GM18870 (cell line): Measurements from ENCODE around the gene FRMD4A.
"Not testable (repeated sequence)": the region's sequence is repeated elsewhere in the genome, so short reads cannot be mapped to it uniquely, and the experiment has no call there.

Source experiments
- ATAC-seq: cut with Tn5 transposase; IDR thresholded peaks from one replicate; pipeline ENCODE4 v1.9.1; 2021; ENCODE audit warnings: moderate library complexity; ENCODE audit not compliant: unreplicated experiment

Gene FRMD4A

GRCh38 chr10:13924040-13924725 is 406.5 kb downstream of the FRMD4A start:
- ATAC-seq: no peak

DNA sequence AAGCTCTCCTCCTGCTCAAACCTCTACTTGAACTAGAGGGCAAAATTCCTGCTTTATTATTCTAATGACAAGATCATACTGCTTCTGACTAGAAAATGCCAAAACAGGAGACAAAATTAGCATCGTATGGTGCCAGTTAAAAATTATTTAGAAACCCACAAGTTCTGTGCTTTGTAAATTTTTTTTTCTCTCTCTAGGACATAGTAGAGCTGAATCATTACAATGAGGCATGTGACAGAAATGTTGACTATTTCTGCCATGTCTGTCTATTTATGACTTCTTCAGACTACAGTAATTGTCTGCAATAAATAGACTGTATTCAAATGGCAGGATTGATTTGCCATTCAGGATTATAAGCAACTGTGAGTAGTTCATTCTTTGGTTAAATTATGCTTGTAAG is 408.1 kb downstream of the FRMD4A start:
- no peak for ATAC-seq

GRCh38 chr10:13921941-13922340 is 408.8 kb downstream of the FRMD4A start:
- ATAC-seq: no peak

DNA sequence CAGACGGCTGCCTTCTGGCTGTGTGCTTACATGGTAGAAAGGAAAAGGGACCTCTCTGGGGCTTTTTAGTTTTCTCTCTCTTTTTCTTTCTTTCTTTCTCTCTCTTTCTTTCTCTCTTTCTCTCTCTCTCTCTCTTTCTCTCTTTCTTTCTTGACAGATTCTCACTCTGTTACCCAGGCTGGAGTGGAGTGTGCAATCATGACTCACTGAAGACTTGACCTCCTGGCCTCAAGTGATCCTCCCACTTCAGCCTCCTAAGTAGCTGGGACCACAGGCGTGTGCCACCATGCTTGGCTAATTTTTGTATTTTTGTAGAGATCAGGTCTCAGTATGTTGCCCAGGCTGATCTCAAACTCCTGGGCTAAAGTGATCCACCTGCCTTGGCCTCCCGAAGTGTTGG is 409.6 kb downstream of the FRMD4A start:
- ATAC-seq: not testable (repeated sequence)

- no peak for ATAC-seq
Measured at GRCh38 chr10:13920465-13920864, 410.3 kb downstream of the FRMD4A start.

DNA sequence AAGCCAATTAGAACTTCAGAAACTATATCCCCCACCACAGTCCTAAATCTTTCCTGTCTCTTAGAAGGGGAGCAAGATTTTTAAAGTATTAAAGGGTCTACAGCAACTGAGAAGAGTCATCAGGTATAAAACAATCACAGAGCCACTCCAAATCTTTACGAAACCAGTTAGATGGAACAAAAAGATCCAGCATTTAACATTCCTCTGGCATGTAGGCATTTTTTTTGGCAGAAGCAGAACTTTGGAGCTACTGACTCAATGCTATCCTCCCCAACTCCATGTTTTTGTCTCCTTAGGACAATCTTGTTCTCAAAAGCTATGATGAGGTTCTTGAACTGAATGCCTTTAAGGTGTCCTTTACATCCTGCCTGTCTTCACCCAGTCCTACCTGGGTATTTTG is 410.7 kb downstream of the FRMD4A start:
- ATAC-seq: no peak

DNA sequence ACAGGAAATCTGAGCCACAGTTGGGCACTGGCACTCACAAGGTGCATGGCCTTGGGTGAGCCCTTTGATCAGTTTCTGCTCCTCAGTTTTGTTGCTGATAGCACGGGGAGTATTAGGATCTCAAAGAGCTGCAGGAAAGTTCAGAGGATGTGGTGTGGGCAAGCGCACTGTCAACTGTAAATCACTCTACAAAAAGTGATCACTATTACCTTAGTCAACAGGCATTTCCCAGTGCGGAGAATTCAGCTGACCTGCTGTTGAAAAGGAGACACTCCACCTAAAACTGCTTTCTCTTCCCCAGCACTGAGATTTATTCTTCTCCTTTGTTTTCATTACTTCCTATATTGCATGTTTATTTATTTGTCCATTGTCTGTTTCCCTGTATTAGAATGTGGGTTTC is 412.9 kb downstream of the FRMD4A start:
- no peak for ATAC-seq

DNA sequence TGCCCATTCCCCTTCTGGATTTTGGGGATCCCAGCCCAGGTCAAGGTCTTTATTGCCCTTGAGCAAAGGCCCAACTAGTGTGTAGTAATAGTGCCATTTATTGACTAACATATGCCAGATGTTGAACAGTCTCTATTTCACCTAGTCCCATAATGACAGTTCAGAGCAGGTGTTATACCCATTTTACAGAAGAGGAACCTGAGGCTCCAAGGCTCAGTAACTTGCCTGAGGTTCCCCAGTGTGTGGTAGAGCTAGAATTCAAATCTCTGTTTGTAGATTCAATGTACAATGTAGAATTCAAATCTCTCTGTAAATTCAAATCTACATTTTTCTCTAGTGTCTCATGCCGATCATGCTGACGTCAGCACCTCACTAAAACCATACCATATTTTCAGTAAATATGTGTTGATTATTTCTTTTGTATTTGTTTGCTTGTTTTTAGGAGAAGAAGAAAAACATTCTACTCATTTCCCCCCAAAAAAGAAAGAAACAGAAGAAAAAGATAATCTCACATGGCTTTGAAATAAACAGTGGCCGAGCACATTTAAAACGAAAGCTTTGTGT is 414.3 kb downstream of the FRMD4A start:
- no peak for ATAC-seq

DNA sequence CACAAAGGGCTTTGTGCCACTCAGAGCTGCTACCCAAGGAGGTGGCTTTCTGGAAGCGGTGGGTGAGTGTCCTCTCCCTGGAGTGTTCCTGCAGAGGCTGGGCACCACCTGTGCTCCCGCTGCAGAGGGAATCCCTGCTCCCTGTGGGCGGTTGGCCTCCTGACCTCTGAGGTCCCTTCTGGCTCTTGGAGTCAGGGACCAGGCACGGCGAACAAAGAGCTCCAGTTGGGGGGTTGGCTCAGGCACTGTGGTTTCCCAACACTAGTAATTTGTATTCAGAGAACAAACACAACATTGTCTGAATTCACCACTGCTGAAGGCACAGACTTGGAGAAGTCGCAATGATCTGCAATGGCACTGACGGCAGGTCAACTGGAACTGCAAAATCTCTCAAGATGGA is 415.0 kb downstream of the FRMD4A start:
- no peak for ATAC-seq

GRCh38 chr10:13913897-13914296 is 416.8 kb downstream of the FRMD4A start:
- no peak for ATAC-seq

DNA sequence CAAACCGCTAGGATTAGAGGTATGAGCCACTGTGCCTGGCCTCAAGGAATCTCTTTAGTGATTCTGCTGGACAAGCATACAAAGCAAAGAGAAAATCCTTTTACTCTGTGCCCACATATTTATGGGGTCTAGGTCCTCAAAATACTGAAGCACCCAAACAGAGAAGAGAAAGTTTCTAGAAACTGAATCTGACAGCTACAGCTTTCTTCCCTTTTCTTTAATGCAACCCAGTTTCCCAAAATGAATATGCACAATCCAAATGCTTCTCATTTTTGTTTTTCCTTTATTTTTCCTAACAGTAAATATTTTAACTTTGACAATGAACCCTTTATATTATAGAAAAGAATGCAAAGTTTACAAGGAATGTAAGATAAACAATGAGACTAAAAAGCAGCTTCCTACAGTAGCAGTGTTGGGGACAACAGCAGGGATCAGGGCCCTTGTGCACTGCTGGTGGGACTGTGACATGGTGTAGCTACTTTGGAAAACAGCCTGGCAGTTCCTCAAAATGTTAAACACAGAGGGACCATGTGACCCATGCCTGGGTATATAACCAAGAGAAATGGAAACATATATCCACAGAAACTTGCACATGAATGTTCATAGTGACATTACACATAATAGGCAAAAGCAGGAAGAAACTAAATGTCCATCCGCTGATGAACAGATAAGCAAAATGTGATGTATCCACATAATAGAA is 418.8 kb downstream of the FRMD4A start:
- ATAC-seq: no peak

GRCh38 chr10:13909516-13910258 is 421.0 kb downstream of the FRMD4A start:
- no peak for ATAC-seq

- ATAC-seq: no peak
Measured at GRCh38 chr10:13908475-13908874, 422.2 kb downstream of the FRMD4A start.

- ATAC-seq: no peak
Measured at GRCh38 chr10:13907570-13907969, 423.2 kb downstream of the FRMD4A start.

DNA sequence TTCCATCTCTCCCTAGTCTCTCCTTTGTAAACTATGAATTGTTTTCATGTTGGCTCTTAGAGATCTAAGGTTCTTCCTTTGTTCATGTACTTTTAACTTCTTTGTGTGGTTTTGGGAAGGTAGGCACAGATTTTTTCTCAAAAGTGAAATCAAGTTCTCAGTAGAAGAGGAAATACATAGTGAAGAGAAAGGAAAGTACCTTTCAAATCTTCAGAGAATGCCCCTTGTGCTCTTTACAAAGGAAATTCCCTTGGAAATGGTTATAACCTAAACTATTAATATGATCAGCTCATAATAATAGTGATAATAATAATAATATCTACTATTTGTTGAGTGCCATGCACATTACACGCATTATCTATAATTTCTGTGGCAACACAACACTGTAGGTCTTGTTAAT is 425.4 kb downstream of the FRMD4A start:
- ATAC-seq: no peak

DNA sequence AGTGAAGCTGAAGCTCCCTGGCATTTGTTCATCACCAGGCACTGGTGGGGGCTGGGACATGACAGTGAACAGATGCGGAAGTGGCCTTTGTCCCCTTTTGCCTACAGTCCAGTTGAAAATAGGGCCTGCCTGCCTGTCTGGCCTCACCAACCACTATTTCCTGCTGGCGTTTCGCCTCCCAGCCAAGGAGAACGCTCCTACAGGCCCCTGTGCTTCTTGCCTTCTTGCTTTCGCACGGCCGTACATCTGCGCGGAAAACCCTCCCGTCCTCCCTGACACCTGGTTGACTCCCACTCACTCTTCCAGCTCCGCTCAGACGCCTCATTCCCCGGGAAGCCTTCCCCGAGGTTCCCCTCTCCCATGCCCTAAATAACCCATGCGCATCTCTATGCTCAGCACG is 426.7 kb downstream of the FRMD4A start:
- ATAC-seq: no peak

DNA sequence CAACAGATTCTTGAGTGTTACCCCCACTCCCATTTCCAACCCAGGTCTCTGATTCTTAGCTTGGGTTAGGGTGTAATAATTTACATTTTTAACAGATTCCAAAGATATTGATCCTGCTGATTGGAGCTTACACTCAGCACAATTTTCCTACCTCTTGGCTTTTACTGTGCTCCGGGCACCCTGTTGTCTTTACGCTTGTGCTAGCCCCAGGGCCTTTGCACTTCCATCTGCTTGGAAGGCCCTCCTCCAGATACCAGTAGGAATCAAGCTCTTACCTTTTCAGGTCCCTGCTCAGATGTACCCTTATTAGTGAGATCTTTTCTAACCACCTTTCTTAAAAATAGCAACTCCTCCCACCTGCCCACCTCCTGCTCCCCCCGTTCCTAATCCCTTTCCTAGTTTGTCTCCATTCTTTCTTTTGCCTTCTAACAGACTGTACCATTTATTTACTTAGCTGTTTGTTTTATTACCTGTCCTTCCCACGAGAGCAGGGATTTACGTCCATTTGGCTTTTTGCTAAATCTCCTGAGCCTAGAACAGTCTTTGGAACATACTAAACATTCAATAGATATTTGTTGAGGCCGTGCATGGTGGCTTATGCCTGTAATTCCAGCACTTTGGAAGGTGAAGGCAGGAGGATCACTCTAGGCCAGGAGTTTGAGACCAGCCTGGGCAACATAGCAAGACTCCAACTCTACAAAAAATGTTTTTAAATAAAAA is 427.7 kb downstream of the FRMD4A start:
- no peak for ATAC-seq

DNA sequence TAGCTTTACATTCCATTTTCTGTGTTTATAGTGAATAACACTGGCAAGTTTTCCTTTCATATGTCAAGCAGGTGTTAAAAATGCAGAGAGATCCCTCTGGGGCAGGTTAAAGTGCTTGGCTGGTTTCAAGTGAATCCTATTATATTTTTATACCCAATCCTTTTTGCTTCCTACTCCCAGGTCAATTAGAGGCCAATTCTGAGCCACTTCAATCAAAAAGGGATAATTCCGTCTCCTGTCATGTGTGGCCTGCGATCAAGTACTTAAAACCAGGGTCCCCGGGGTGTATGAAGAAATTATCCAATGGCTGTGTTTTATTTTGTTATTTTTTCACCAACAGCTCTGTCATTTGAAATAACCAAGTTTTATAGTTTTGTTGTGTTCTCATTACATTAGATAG is 430.8 kb downstream of the FRMD4A start:
- ATAC-seq: no peak

- not testable (repeated sequence) for ATAC-seq
Measured at GRCh38 chr10:13896146-13896545, 434.6 kb downstream of the FRMD4A start.

- ATAC-seq: no peak
Measured at GRCh38 chr10:13894412-13895093, 436.2 kb downstream of the FRMD4A start.
